Measurements from ENCODE around the gene IRF9. TPM values are rescaled to one million over a fixed set of nuclear protein-coding genes. Genes with fewer than 3 reads are reported as not detected.

IRF9 gene
- total RNA-seq, 2 donors from 2014 or later: 106 to 190 TPM

DNA sequence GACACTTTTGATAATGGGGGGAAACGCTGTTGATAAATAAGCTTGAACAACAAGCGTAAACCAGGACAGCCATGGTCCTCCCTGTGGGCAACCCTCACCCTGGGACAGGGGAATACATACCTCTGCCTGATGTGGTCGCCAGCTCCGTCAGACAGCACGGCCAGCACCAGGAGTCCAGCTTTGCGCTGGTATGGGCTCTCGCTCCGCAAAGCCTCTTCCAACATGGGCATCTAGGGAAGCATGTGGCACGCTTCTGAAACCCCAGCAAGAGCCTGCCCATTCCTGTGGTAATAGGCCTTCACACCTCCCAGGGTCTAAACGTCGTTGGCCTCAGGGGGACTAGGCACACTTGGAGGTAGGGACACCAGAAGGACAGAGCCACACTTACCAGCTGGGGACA, 24.7 kb downstream of the IRF9 start:
- H3K27ac Mint-ChIP-seq: no peak overlapping the region
- peaks cover 15% of the 10 kb centered on the region for H3K4me1 Mint-ChIP-seq
- ATAC-seq (replicated peaks): no peak
- no peaks in the 10 kb centered on the region for H3K27me3 Mint-ChIP-seq
- peaks cover 61% of the 10 kb centered on the region for H3K36me3 Mint-ChIP-seq (ENCODE audit: low read depth)
- H3K4me3 Mint-ChIP-seq: no peak overlapping the region
- H3K9me3 Mint-ChIP-seq: no peaks in the 10 kb centered on the region

DNA sequence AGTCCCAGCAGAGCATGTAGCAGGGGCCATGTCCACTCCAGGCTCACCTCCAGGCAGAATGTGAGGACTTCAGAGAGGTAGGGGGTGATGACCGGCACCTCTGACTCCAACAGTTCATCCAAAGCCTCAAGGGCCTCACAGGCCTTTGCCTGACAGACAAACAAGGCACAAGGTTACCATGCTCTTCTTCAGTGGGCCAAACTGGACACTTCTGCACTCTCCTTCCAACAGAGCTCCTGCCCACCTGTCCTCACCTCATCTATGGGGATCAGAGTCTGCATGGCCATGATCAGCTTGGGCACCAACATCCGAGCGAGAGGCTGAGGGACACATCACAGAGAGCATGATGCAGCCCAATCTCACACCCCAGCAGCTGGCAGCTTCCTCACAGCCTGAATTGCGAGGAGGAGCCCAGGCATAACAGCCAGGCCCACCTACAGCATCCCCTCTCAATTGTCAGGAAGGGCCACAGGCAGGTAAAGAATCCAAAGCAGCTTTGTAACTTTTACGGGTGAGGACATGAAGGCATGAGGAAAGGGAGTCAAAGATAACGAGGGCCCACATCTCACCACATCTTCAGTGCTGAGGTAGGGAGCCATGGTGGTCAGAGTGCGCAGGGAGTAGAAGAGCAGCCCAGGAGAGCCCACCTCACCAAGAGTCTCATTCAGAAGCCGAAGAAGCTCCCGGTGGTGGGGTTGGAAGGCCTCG, 25.9 kb downstream of the IRF9 start:
- no peaks in the 10 kb centered on the region for H3K9me3 Mint-ChIP-seq
- no peak for ATAC-seq (replicated peaks)
- peak overlapping the region; percentile 84 for H3K4me3 Mint-ChIP-seq
- peak overlapping the region; percentile 77 for H3K27ac Mint-ChIP-seq
- H3K36me3 Mint-ChIP-seq (ENCODE audit: low read depth): peaks cover 63% of the 10 kb centered on the region
- H3K27me3 Mint-ChIP-seq: no peaks in the 10 kb centered on the region
- peaks cover 15% of the 10 kb centered on the region for H3K4me1 Mint-ChIP-seq

DNA sequence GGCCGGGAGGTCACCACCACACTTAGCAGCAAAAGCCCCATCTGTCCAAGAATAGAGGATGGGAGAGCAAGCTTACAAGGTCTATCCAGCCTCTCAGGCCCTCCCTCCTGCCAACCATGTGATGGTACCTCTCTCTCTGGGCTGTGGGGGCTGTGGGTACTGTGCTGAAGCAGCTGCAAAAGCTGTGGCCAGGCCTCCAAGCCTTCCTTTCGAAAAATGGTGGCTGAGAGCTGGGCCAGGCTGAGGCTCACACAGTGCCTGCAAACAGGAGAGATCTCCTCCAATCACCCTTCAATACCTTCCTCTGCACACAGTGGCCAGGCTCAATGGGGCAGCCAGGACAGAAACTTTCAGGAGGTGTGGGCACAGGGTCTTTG, 26.5 kb downstream of the IRF9 start:
- H3K27me3 Mint-ChIP-seq: no peaks in the 10 kb centered on the region
- H3K4me3 Mint-ChIP-seq: peak overlapping the region; percentile 84
- peaks cover 20% of the 10 kb centered on the region for H3K4me1 Mint-ChIP-seq
- H3K27ac Mint-ChIP-seq: peak overlapping the region; percentile 77
- ATAC-seq (replicated peaks): no peak
- H3K36me3 Mint-ChIP-seq (ENCODE audit: low read depth): peaks cover 63% of the 10 kb centered on the region
- no peaks in the 10 kb centered on the region for H3K9me3 Mint-ChIP-seq

DNA sequence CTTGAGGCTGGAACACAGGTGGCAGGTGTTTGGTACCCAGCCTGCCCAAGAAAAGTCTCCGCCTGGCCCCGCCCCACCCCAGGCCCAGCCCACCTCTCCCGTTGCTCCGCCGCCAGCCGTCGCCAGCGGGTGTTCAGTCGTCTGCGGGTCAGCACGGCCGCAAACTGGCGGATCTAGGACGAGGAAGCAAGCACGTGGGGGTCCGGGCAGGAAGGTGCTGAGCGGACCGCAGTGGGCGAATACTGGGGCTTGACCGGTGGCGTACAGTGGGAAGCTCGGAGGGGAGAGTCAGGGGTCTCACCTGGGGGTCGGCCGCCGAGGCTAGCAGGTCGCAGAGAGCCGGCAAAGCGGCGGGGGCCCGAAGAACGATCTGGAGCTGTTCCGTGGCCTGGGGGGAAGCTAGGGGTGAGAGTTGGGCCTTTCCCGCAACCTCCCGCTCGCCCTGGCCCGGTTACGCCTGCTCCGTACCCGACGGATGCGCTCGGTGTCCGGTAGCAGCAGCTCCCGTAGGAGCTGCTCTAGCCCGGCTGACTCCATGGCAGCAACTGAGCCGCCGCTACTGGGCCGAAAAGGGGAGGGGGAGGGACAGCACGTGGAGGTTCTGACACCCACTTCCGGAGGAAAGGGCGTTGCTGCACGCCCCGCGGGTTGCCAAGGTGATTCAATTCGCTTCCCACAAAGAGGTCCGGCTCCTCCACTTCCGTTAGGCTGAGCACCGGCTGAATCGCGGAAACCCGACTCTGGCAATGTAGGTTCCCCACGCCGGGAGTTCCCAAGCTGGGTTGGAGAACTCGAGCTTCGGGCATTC, 27.4 kb downstream of the IRF9 start, which contains the start of gene IPO4:
Gene IPO4, minus strand, starts transcription at position 566 of the 808 bp plus-strand sequence. Its CDS starts 29 bp downstream, at position 537.
- Mint-ChIP-seq H3K4me1 (peaks cover 25% of the 10 kb centered on the region), H3K36me3 (ENCODE audit: low read depth) (peaks cover 61% of the 10 kb centered on the region), H3K4me3 (peak within 1 kb of the TSS; percentile 84)

DNA sequence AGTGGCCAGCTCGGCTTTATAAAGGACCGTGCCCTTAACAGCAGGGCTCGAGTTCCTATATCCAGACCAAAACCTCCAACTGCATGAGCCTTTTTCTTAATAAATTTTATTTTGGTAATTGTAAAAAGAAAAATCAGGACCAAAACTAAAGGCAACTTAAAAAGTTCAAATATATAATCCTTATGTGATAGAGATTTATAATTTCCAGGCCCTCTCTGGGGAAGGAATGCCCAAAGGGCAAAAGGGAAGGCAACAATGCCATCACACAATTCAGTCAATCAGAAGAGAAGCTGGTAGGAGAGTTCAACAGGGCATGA, 28.0 kb downstream of the IRF9 start:
- H3K4me3 Mint-ChIP-seq: peak overlapping the region; percentile 84
- ATAC-seq (replicated peaks): no peak
- H3K27me3 Mint-ChIP-seq: no peaks in the 10 kb centered on the region
- peak overlapping the region; percentile 77 for H3K27ac Mint-ChIP-seq
- peaks cover 61% of the 10 kb centered on the region for H3K36me3 Mint-ChIP-seq (ENCODE audit: low read depth)
- peaks cover 28% of the 10 kb centered on the region for H3K4me1 Mint-ChIP-seq
- H3K9me3 Mint-ChIP-seq: no peaks in the 10 kb centered on the region

More for the DNA sequence above, 27.4 kb downstream of the IRF9 start, which contains the start of gene IPO4:
- ATAC-seq (replicated peaks): peak; percentile 98
- Mint-ChIP-seq H3K27ac (peak within 1 kb of the TSS; percentile 77), H3K9me3 (no peaks in the 10 kb centered on the region), H3K27me3 (no peaks in the 10 kb centered on the region)

DNA sequence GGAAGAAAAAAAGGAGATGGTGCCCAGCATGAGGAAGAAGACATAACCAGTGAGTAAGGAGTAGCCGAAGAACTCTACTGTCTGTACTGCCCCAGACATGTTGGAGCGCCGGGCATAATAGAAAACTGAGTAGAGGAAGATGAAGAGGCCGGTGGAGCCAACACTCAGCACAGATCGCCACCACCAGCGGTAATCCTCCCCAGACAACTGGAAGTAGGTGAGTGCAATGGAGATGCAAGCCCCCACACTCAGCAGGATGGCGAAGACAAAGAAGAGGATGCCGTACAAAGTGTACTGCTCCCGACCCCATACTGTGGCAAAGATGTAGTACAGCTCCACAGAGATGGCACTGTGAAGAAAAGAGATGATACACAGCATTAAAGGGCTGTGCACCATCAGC, 28.4 kb downstream of the IRF9 start:
- Mint-ChIP-seq H3K27me3 (no peaks in the 10 kb centered on the region), H3K36me3 (ENCODE audit: low read depth) (peaks cover 65% of the 10 kb centered on the region), H3K4me1 (peaks cover 32% of the 10 kb centered on the region), H3K27ac (peak overlapping the region; percentile 77), H3K9me3 (no peaks in the 10 kb centered on the region), H3K4me3 (peak overlapping the region; percentile 84)
- ATAC-seq (replicated peaks): no peak

DNA sequence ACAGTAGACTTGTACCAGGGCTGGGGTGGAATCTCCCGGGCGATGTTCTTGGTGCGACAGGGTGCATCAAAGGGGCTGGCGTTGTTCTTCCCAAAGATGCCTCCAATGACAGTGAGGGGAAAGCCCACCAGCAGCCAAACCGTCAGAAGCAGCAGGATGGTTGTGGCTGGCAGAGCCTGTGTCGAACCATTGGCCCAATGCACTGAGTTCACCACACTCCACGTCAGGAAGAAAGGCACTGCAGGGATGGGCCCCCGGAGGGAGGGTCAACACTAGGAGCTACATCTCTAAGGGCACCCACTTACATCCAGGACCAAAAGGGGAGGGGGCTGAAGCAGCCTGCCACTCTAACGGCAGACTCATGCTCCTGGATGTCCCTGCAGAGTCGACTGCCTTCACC, 29.4 kb downstream of the IRF9 start:
- H3K27me3 Mint-ChIP-seq: no peaks in the 10 kb centered on the region
- no peak for ATAC-seq (replicated peaks)

DNA sequence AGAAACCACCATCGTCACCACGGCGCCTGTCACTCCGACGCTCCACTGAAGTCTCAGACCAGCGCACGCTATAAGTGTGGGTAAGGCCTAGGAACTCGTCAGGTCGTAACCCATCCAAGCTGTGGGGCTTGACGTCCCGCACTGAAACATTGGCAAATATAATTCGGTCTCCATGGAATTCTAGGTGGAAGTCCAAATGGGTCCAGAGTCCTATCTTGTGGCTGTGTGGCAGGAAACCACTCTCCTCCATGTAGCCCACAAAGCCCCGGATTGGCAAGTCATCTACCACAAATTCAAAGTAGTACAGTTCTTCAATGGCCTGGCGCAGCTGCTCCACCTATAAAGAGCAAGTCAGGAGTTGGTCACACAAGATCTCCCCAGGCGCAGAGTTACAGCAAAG, 31.9 kb downstream of the IRF9 start:
- no peaks in the 10 kb centered on the region for H3K27me3 Mint-ChIP-seq
- no peak overlapping the region for H3K4me3 Mint-ChIP-seq
- H3K27ac Mint-ChIP-seq: no peak overlapping the region
- H3K4me1 Mint-ChIP-seq: peaks cover 43% of the 10 kb centered on the region
- H3K36me3 Mint-ChIP-seq (ENCODE audit: low read depth): peaks cover 48% of the 10 kb centered on the region
- H3K9me3 Mint-ChIP-seq: no peaks in the 10 kb centered on the region
- ATAC-seq (replicated peaks): no peak

More for the DNA sequence above, 29.4 kb downstream of the IRF9 start:
- Mint-ChIP-seq H3K4me1 (peaks cover 38% of the 10 kb centered on the region), H3K27ac (no peak overlapping the region), H3K9me3 (no peaks in the 10 kb centered on the region), H3K36me3 (ENCODE audit: low read depth) (peaks cover 55% of the 10 kb centered on the region), H3K4me3 (no peak overlapping the region)

DNA sequence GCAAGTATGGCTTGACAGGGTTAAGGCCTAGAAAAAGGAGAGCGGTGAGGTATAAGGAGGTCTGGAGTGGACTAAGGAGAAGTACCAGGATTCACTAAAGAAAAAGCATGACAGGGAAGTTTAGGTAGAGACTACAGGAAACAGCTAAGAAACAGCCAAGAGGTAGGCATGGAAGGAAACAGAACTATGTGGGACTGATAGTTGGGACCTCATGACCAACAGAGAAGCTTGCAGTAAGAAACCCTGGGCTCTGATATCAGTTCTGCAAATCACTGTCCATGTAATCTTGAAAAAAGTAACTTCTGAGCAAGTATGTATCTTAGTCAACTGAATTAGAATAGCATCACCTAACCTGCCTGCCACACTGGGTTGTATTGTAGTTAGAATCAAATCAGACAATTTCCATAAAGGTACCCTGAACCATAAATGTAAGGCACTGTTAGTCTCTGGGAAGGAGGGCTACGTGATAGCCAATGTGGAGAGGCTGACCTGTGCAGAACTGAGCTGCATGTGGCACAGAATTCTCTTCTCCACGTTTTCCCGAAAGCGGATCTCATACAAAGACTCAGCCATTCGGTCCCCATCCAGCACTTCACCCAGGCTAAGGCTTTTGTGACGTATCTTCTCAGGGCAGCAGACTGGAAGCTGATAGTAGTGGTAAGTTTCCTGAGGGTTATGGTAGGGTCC, 33.3 kb downstream of the IRF9 start:
- peak overlapping the region; percentile 98 for H3K4me3 Mint-ChIP-seq
- no peak for ATAC-seq (replicated peaks)
- H3K9me3 Mint-ChIP-seq: no peaks in the 10 kb centered on the region
- no peaks in the 10 kb centered on the region for H3K27me3 Mint-ChIP-seq
- peak overlapping the region; percentile 99 for H3K27ac Mint-ChIP-seq
- peaks cover 49% of the 10 kb centered on the region for H3K4me1 Mint-ChIP-seq
- peaks cover 58% of the 10 kb centered on the region for H3K36me3 Mint-ChIP-seq (ENCODE audit: low read depth)

DNA sequence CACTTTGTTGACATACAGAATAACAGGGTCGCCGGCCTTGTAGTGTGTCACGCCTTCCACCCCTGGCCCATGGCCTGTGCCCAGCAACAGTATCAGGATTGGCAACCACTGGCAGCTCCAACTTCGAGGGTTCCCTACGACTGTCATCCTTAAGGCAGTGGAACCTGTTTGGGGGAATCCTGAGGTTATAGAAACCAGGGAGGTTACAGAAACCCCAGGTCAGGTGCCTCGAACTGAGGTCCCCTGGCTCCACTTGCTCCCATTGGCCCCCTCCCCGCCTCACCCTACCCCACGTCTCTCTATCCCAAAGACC, 33.8 kb downstream of the IRF9 start:
- Mint-ChIP-seq H3K4me3 (peak overlapping the region; percentile 98), H3K27me3 (no peaks in the 10 kb centered on the region), H3K27ac (peak overlapping the region; percentile 99), H3K4me1 (peaks cover 49% of the 10 kb centered on the region), H3K9me3 (no peaks in the 10 kb centered on the region), H3K36me3 (ENCODE audit: low read depth) (peaks cover 61% of the 10 kb centered on the region)
- no peak for ATAC-seq (replicated peaks)

DNA sequence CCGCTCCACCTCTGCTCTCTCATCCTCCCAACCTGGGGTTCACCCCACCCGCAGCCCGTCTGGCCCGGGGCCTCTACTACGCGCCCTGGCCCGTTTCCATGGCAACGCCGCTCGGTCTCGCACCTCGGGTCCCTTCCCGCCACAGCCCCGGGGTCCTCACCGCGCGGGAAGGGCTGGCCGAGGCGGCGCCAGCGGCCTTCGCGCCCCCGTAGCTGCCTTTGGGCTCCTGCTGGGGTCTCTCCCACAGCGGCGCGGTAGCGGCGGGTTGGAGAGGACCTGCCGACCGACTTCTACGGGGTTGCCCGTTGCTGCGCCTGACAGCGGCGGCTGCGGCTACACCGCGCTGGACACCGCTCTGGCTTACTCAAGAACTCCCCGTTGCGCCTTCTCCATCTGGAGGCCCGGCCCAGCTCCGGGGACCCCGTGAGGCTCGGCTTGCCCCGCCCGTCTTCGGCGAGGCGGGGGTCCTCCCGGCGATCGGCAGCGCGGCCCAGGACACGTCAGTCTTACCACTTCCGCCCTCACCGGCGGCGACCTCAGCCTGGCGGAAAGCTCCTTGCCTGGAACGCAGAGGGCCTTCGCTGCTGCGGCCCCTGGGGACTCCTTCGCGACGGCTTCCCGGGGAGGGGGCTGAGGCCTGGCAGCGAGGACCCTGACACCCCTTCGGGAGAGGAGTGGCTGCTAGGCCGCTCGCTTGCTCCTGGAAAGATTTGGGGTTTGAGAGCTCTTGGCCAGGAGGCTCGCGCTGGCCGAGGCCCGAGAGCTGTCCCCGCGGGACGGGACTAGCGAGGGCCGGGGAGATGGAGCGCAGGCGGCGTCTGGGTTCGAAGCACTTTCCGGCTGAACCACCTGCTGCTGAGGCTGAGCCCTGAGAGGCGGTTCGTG, 34.4 kb downstream of the IRF9 start, which contains the start of gene TM9SF1:
Gene TM9SF1, minus strand, starts transcription at position 256 of the 885 bp plus-strand sequence. CDS start 422 bp downstream, outside the sequence.
- peak within 1 kb of the TSS; percentile 99 for H3K27ac Mint-ChIP-seq
- H3K4me3 Mint-ChIP-seq: peak within 1 kb of the TSS; percentile 98
- H3K36me3 Mint-ChIP-seq (ENCODE audit: low read depth): peaks cover 61% of the 10 kb centered on the region
- no peaks in the 10 kb centered on the region for H3K9me3 Mint-ChIP-seq
- no peaks in the 10 kb centered on the region for H3K27me3 Mint-ChIP-seq
- H3K4me1 Mint-ChIP-seq: peaks cover 44% of the 10 kb centered on the region
- ATAC-seq (replicated peaks): peak; percentile 96

DNA sequence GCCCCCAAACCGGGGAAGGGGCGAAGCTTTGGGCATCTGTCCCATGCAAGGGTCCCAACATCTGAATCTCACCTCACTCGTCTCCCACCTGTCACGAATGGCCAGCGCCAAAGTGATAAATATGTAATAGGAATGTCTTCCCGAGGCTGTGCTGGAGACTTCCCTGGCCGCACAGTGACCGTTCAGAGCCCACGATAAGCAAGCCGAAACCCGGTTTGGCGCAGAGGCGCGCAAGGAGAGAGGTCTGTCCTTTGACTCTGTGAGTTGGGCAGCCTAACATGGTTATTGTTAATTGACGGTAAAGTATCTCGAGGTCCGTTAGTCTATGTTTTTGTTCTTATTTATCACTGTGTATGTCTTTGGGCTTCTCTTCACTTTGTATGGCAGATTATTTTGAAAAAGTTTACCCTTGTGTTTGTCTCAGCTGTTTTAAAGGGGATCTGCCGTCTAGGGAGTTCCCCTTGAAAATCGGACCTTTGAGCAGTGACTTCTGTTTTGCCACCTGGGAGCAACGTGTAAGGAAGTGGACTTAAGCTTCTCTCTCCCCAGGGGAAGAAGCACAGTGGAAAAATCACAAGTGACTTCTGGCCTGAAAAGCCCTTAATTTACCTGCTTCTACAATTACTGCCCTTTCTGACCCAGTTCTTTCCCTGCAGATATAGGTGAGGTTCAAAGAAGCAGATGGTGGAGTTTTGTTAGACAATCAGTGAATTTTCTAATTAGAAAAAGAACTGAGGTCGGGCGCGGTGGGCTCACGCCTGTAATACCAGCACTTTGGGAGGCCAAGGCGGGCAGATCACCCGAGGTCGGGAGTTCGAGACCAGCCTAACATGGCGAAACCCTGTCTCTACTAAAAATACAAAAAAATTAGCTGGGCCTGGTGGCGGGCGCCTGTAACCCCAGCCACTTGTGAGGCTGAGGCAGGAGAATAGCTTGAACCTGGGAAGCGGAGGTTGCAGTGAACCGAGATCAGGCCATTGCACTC, 35.3 kb downstream of the IRF9 start:
- peak overlapping the region; percentile 98 for H3K4me3 Mint-ChIP-seq
- peaks cover 65% of the 10 kb centered on the region for H3K36me3 Mint-ChIP-seq (ENCODE audit: low read depth)
- no peak for ATAC-seq (replicated peaks)
- peak overlapping the region; percentile 99 for H3K27ac Mint-ChIP-seq
- peaks cover 47% of the 10 kb centered on the region for H3K4me1 Mint-ChIP-seq
- no peaks in the 10 kb centered on the region for H3K27me3 Mint-ChIP-seq
- no peaks in the 10 kb centered on the region for H3K9me3 Mint-ChIP-seq

DNA sequence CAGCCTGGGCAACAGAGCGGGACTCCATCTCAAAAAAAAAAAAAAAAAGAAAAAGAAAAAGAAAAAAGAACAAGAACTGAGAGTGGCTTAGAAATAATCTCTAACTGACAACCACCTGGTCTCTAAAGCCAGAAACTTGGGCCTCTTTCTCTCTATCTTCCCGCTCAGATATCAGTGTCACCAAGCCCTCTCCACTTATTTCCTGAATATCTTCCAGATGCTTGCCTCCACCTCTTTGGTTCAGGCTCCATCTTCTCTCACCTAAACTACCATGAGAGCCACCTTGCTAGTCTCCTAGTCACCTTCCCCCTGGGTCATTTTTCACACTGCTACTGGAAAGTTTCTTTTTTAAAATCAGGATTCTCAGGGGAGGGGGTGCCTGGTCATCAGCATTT, 36.0 kb downstream of the IRF9 start:
- ATAC-seq (replicated peaks): no peak
- Mint-ChIP-seq H3K27me3 (no peaks in the 10 kb centered on the region), H3K4me1 (peaks cover 49% of the 10 kb centered on the region)

More for the DNA sequence above, 36.0 kb downstream of the IRF9 start:
- Mint-ChIP-seq H3K9me3 (no peaks in the 10 kb centered on the region), H3K27ac (peak overlapping the region; percentile 99), H3K36me3 (ENCODE audit: low read depth) (peaks cover 65% of the 10 kb centered on the region), H3K4me3 (peak overlapping the region; percentile 98)

All from activated T-helper 17 cell treated with anti-CD3 and anti-CD28 coated beads, Interleukin-2, amount 50 U/mL, for 72 hours (primary cell).